ENCODE data around the gene NHERF2. TPM values are rescaled to one million over a fixed set of nuclear protein-coding genes. Genes with fewer than 3 reads are reported as not detected.
A peak's percentile ranks its signal among the peaks of the same experiment; 100 is the strongest.

The NHERF2 gene
- total and polyA plus RNA-seq, 7 donors: 61.6 to 156 (median 86.8) TPM

DNA sequence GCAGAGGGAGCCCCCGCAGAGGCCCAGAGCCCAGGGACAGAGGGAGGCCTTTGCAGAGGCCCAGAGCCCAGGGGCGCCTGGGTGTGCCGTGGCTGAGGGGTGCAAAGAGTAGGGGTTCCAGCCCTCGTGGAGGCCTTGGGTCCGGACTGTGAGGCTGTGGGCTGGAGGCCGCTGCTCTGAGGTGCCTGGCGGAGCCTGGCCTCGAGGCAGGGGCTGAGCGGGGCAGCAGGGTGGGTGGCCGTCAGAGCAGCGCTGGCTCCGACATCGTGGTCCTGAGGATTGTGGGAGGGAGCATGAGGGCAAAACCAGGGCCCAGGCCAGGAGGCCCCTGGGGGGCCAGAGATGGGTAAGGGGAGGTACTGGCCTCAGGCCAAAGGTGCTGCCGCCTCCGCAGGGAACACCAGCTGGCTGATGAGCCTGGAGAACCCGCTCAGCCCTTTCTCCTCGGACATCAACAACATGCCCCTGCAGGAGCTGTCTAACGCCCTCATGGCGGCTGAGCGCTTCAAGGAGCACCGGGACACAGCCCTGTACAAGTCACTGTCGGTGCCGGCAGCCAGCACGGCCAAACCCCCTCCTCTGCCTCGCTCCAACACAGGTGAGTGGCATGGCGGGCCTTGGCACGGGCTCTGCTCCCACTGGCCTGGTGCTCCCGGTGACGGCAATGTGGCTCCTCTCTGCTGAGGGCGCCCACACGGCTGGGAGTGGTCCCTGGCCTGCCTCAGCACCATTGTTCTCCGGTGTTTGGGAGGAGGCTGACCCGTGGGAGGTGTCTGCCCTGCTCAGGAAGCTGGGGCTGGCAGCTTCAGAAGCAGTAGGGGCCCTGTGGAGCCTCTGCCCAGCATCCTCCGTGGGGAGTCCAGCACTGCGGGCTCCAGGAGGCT is 54.7 kb downstream of the NHERF2 start:
- ATAC-seq: no peak
- Histone ChIP-seq H3K4me3 (no peak overlapping the region), H3K9me3 (no peaks in the 10 kb centered on the region), H3K4me1 (no peaks in the 10 kb centered on the region), H3K27ac (no peak overlapping the region), H3K27me3 (ENCODE audit: insufficient read depth in 3 of 3, low read length in 2 of 3) (no peaks in the 10 kb centered on the region), H3K36me3 (ENCODE audit: insufficient read depth in 1 of 2, low read depth in 1 of 2) (peaks cover 0 to 99% of the 10 kb centered on the region in 2 donors)
- WGBS, 3 donors: 84 to 88% (median 85%) methylated on average over 35 of the region's 35 CpGs
- intact Hi-C loops (cut with DNase I): no loop called here
- DNase-seq: no peak
- TF ChIP-seq, protein P1, sequence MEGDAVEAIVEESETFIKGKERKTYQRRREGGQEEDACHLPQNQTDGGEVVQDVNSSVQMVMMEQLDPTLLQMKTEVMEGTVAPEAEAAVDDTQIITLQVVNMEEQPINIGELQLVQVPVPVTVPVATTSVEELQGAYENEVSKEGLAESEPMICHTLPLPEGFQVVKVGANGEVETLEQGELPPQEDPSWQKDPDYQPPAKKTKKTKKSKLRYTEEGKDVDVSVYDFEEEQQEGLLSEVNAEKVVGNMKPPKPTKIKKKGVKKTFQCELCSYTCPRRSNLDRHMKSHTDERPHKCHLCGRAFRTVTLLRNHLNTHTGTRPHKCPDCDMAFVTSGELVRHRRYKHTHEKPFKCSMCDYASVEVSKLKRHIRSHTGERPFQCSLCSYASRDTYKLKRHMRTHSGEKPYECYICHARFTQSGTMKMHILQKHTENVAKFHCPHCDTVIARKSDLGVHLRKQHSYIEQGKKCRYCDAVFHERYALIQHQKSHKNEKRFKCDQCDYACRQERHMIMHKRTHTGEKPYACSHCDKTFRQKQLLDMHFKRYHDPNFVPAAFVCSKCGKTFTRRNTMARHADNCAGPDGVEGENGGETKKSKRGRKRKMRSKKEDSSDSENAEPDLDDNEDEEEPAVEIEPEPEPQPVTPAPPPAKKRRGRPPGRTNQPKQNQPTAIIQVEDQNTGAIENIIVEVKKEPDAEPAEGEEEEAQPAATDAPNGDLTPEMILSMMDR (IDR thresholded peaks at IDR 0.05): no peak

DNA sequence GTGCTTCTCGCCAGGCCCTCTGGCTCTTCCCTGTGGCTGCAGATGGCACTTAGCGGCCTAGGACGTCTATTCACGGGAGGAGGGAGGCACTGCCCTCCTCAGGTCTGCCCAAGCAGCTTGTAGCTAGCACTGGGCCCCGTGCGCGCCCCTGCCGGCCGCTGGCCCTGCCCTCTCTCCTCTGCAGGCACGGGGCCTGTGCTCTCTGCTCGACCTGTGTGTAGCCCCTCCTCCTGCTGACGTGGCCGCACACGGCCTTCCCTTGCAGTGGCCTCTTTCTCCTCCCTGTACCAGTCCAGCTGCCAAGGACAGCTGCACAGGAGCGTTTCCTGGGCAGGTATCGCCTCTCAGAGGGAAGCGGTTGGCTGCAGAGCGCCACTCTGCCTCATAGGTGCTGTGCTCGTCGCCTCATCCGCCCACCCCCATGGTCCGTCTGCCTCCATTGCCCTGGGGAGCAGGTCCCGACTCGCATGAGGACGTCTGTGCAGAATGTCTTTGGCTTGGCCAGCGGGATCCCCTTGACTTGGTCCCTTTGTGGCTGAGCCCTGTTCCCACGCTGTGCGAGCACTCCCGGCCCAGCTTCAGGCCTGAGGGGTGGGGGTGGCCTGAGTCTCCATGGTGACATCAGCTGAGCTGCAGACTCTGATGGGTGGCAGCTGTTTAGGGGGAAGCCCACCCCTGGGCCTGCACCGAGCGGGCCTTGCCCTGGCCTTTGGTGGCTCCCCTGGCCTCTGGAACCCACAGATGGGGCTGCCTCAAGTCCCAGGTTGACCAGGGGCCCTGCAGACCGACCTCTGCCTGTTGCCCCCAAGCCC is 55.7 kb downstream of the NHERF2 start:
- intact Hi-C loops (cut with DNase I): no loop called here
- 81 to 85% (median 82%) methylated on average over 29 to 32 of the region's 32 CpGs for WGBS, 3 donors
- TF ChIP-seq, protein P1 (IDR thresholded peaks at IDR 0.05): no peak
- no peak for DNase-seq
- H3K27ac ChIP-seq: no peak overlapping the region
- ATAC-seq: no peak
- peaks cover 0 to 98% of the 10 kb centered on the region in 2 donors for H3K36me3 ChIP-seq (ENCODE audit: insufficient read depth in 1 of 2, low read depth in 1 of 2)
- no peaks in the 10 kb centered on the region for H3K9me3 ChIP-seq
- no peak overlapping the region for H3K4me3 ChIP-seq
- H3K27me3 ChIP-seq (ENCODE audit: insufficient read depth in 3 of 3, low read length in 2 of 3): no peaks in the 10 kb centered on the region
- no peaks in the 10 kb centered on the region for H3K4me1 ChIP-seq

DNA sequence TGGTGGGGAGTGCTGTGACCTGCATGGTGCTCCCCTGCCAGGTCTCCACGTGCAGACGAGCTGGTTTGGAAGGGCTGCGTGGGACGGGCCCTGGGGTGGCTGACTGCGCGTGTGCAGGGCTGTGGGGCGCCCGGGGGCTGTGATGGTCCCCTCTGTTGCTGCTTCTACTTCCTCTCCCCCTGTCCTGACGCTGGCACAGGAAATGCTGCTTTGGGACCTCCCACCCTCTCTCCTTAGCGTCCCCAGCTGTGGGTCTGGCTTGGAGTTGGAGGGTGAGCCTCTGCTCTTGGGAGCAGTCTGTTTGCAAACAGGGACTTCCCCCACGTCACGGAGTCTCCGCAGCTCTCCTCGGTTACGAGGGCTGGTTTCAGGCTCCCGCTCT is 56.3 kb downstream of the NHERF2 start:
- no peaks in the 10 kb centered on the region for H3K27me3 ChIP-seq (ENCODE audit: insufficient read depth in 3 of 3, low read length in 2 of 3)
- TF ChIP-seq, protein P1 (IDR thresholded peaks at IDR 0.05): no peak
- no peak overlapping the region for H3K4me3 ChIP-seq
- H3K4me1 ChIP-seq: no peaks in the 10 kb centered on the region
- H3K36me3 ChIP-seq (ENCODE audit: insufficient read depth in 1 of 2, low read depth in 1 of 2): peaks cover 0 to 98% of the 10 kb centered on the region in 2 donors
- DNase-seq (no peak), ATAC-seq (no peak)
- H3K9me3 ChIP-seq: no peaks in the 10 kb centered on the region
- 76 to 81% (median 80%) methylated on average over 16 of the region's 16 CpGs for WGBS, 3 donors
- intact Hi-C loops (cut with DNase I): no loop called here
- no peak overlapping the region for H3K27ac ChIP-seq

DNA sequence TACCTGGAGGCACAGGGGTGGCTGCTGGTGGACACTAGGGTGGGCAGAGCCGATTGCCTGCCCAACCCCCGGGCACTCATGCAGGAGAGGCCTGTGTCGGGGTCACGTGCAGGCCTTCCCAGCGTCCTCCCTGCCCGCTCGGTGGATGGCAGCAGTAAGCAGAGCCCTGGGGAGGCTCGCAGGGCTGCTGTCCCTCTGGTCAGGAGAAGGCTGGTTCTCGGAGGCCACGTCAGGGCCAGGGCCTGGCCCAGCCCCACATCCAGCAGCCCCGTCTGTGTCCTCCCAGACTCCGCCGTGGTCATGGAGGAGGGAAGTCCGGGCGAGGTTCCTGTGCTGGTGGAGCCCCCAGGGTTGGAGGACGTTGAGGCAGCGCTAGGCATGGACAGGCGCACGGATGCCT is 56.7 kb downstream of the NHERF2 start:
- intact Hi-C loops (cut with DNase I): no loop called here
- H3K36me3 ChIP-seq (ENCODE audit: insufficient read depth in 1 of 2, low read depth in 1 of 2): peaks cover 0 to 99% of the 10 kb centered on the region in 2 donors
- 84 to 88% (median 84%) methylated on average over 18 to 19 of the region's 19 CpGs for WGBS, 3 donors
- TF ChIP-seq, protein P1 (IDR thresholded peaks at IDR 0.05): no peak
- H3K4me3 ChIP-seq: no peak overlapping the region
- peak overlapping the region; percentile 4 for H3K27ac ChIP-seq
- H3K27me3 ChIP-seq (ENCODE audit: insufficient read depth in 3 of 3, low read length in 2 of 3): no peaks in the 10 kb centered on the region
- H3K4me1 ChIP-seq: no peaks in the 10 kb centered on the region
- DNase-seq (no peak), ATAC-seq (no peak)
- H3K9me3 ChIP-seq: no peaks in the 10 kb centered on the region

All from psoas muscle (tissue), 8 donors.